ENCODE results near the gene RAVER1. TPM values are rescaled to one million over a fixed set of nuclear protein-coding genes. Genes with fewer than 3 reads are reported as not detected.
"Not testable (repeated sequence)": the region's sequence is repeated elsewhere in the genome, so short reads cannot be mapped to it uniquely, and the experiment has no call there.

The RAVER1 gene
- total RNA-seq, 1 donor from 2014 or later: 25.4 TPM

GRCh38 chr19:10374931-10375330, 41.6 kb upstream of the RAVER1 start:
- no peaks in the 10 kb centered on the region for H3K27me3 ChIP-seq
- no peak overlapping the region for H3K4me3 ChIP-seq
- ATAC-seq (no peak), DNase-seq (no peak)
- H3K4me1 ChIP-seq: peaks cover 7% of the 10 kb centered on the region
- no peak for TF ChIP-seq CTCF (IDR thresholded peaks at IDR 0.05)
- intact Hi-C loops (cut with DNase I): no loop called here
- H3K9me3 ChIP-seq: no peaks in the 10 kb centered on the region
- H3K36me3 ChIP-seq: peaks cover 31% of the 10 kb centered on the region
- no peak overlapping the region for H3K27ac ChIP-seq

GRCh38 chr19:10372690-10373089, 39.4 kb upstream of the RAVER1 start:
- H3K27me3 ChIP-seq: no peaks in the 10 kb centered on the region
- DNase-seq (no peak), ATAC-seq (peak; percentile 73)
- H3K36me3 ChIP-seq: peaks cover 38% of the 10 kb centered on the region
- H3K4me1 ChIP-seq: no peaks in the 10 kb centered on the region
- H3K27ac ChIP-seq: no peak overlapping the region
- TF ChIP-seq CTCF (IDR thresholded peaks at IDR 0.05): no peak
- no peak overlapping the region for H3K4me3 ChIP-seq
- intact Hi-C loops (cut with DNase I): no loop called here
- no peaks in the 10 kb centered on the region for H3K9me3 ChIP-seq

- Histone ChIP-seq H3K4me3 (no peak overlapping the region), H3K27ac (no peak overlapping the region), H3K4me1 (no peaks in the 10 kb centered on the region), H3K27me3 (no peaks in the 10 kb centered on the region), H3K9me3 (no peaks in the 10 kb centered on the region), H3K36me3 (peaks cover 76% of the 10 kb centered on the region)
- ATAC-seq: peak; percentile 29
- intact Hi-C loops (cut with DNase I): no loop called here
- DNase-seq: no peak
- TF ChIP-seq CTCF (IDR thresholded peaks at IDR 0.05): no peak
Measured at GRCh38 chr19:10368101-10368803, 34.9 kb upstream of the RAVER1 start.

- intact Hi-C loops (cut with DNase I); H3K9me3 ChIP-seq; H3K27ac ChIP-seq; ATAC-seq; DNase-seq; H3K4me1 ChIP-seq; H3K4me3 ChIP-seq; H3K27me3 ChIP-seq: not testable (repeated sequence)
- peaks cover 88% of the 10 kb centered on the region for H3K36me3 ChIP-seq
Measured at GRCh38 chr19:10366950-10367512, 33.7 kb upstream of the RAVER1 start.

- H3K36me3 ChIP-seq: peaks cover 84% of the 10 kb centered on the region
- no peak for DNase-seq
- intact Hi-C loops (cut with DNase I): no loop called here
- no peak for TF ChIP-seq CTCF (IDR thresholded peaks at IDR 0.05)
- ATAC-seq: no peak
- no peaks in the 10 kb centered on the region for H3K4me1 ChIP-seq
- no peak overlapping the region for H3K4me3 ChIP-seq
- H3K27me3 ChIP-seq: no peaks in the 10 kb centered on the region
- no peak overlapping the region for H3K27ac ChIP-seq
- H3K9me3 ChIP-seq: no peaks in the 10 kb centered on the region
Measured at GRCh38 chr19:10365518-10365917, 32.2 kb upstream of the RAVER1 start.

DNA sequence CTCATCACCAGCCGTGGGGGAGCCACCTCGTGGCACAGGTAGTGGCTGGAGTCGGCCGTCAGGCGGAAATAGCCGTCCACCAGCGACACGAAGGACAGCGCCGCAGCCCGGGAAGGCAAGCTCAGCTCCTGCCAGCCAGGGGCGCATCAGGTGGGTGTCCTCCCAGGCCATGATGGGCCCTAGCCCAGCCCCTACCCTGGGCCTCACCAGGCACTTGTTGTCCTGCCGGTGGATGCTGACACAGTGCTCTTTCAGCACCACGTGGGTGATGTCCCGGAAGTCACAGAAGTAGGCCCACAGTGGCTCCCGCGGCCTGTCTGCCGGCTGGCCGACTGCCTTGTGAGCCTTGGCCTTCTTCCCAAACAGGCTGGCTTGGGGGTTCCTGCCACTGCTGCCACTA, 31.3 kb upstream of the RAVER1 start:
- Histone ChIP-seq H3K27me3 (no peaks in the 10 kb centered on the region), H3K27ac (no peak overlapping the region), H3K4me3 (no peak overlapping the region), H3K9me3 (no peaks in the 10 kb centered on the region), H3K36me3 (peaks cover 77% of the 10 kb centered on the region), H3K4me1 (no peaks in the 10 kb centered on the region)
- DNase-seq (no peak), ATAC-seq (no peak)
- intact Hi-C loops (cut with DNase I): no loop called here
- no peak for TF ChIP-seq CTCF (IDR thresholded peaks at IDR 0.05)

Measured in upper lobe of right lung (tissue), 1 donor.